Lung (tissue), 12 donors: ENCODE results near the gene POLDIP2. TPM values are rescaled to one million over a fixed set of nuclear protein-coding genes. Genes with fewer than 3 reads are reported as not detected.

Source experiments
- ATAC-seq: fragments of 200-7000 bp; cut with Tn5 transposase; one replicate; pipeline ENCODE4 v1.9.1; 2020; ENCODE audit warnings: moderate number of reproducible peaks; ENCODE audit not compliant: insufficient read depth, low FRiP score
- DNase-seq, 3 donors: peaks; one replicate each; pipeline ENCODE4 v3.0.0-alpha.2; 2013 to 2017
- H3K27ac ChIP-seq, 2 donors: one replicate each; pipeline ENCODE4 v1.5.1; 2013; ENCODE audit warnings: mild to moderate bottlenecking in 2 of 2, moderate library complexity in 2 of 2, control low read depth in 1 of 2, inconsistent platforms in 1 of 2, low read depth in 1 of 2, low read length in 1 of 2
- H3K27me3 ChIP-seq, 3 donors: one replicate each; pipeline ENCODE4 v1.5.1; 2013; ENCODE audit warnings: low read length in 2 of 3; ENCODE audit not compliant: control insufficient read depth in 3 of 3, insufficient read depth in 3 of 3
- H3K36me3 ChIP-seq, 4 donors: one replicate each; pipeline ENCODE4 v1.5.1; 2013; ENCODE audit warnings: low read length in 4 of 4, mild to moderate bottlenecking in 1 of 4, moderate library complexity in 1 of 4; ENCODE audit not compliant: control insufficient read depth in 4 of 4, insufficient read depth in 4 of 4
- H3K4me1 ChIP-seq, 5 donors: one replicate each; pipeline ENCODE4 v1.5.1; 2013; ENCODE audit warnings: low read length in 5 of 5, mild to moderate bottlenecking in 2 of 5, moderate library complexity in 1 of 5; ENCODE audit not compliant: control insufficient read depth in 5 of 5, insufficient read depth in 5 of 5
- H3K4me3 ChIP-seq: one replicate; pipeline ENCODE4 v1.5.1; 2013; ENCODE audit warnings: mild to moderate bottlenecking, control low read depth, moderate library complexity
- H3K9ac ChIP-seq, 2 donors: one replicate each; pipeline ENCODE4 v1.5.1; 2013; ENCODE audit warnings: low read length in 2 of 2, control low read depth in 1 of 2; ENCODE audit not compliant: insufficient read depth in 1 of 2
- H3K9me3 ChIP-seq, 4 donors: one replicate each; pipeline ENCODE4 v1.5.1; 2013; ENCODE audit warnings: low read length in 3 of 4, mild to moderate bottlenecking in 1 of 4, moderate library complexity in 1 of 4; ENCODE audit not compliant: control insufficient read depth in 4 of 4, insufficient read depth in 3 of 4
- CTCF ChIP-seq: IDR thresholded peaks from 2 replicates; pipeline ENCODE4 v1.5.1; 2012; ENCODE audit warnings: mild to moderate bottlenecking; ENCODE audit errors: control extremely low read depth, extremely low read depth
- whole genome bisulfite sequencing, 2 donors: extraction: QIAGEN DNeasy Blood & Tissue Kit; methylation state at CpG; one replicate each; pipeline ENCODE4 v1.1.7; 2013; 5-methylcytosine and 5-hydroxymethylcytosine counted together
- polyA plus RNA-seq, 2 donors: library from polyadenylated mRNA; stranded (reverse); fragments of 200-250 nt; gene quantifications; one replicate each; pipeline ENCODE4 v1.2.1, GENCODE V29; 2013
- total RNA-seq, 2 donors: library from RNA; depleted of rRNA in 1 of 2; stranded (reverse); fragments of >200 nt in 1 of 2; gene quantifications; one replicate each; pipeline ENCODE4 v1.2.1, GENCODE V29; 2014 to 2021
- donor health status: control.
- donor health status: control.
- donor health status: Bipolar disorder and iron deficiency.
- donor health status: healthy.
- donor health status: DM: yes; HTN: yes; CAD: no.

Gene POLDIP2
- total and polyA plus RNA-seq, 4 donors, result 38.7 to 82.6 (median 62.3) TPM

- H3K4me3 ChIP-seq, result peak within 1 kb of the TSS; percentile 86
- DNase-seq, result peak; percentile 100
- no peaks in the 10 kb centered on the region for H3K27me3 ChIP-seq
- peak within 1 kb of the TSS; percentile 93 to 97 for H3K27ac ChIP-seq
- H3K4me1 ChIP-seq, result peaks cover 4 to 24% (median 6%) of the 10 kb centered on the region in 5 donors
- WGBS, 2 donors, result 0% methylated on average over 62 of the region's 62 CpGs
- peaks cover 0 to 24% (median 12%) of the 10 kb centered on the region in 4 donors for H3K36me3 ChIP-seq
- no peak for TF ChIP-seq CTCF
- no peaks in the 10 kb centered on the region for H3K9me3 ChIP-seq
- peak; percentile 95 for ATAC-seq
- peak within 1 kb of the TSS; percentile 91 to 97 for H3K9ac ChIP-seq
These were observed 21.9 kb downstream of the POLDIP2 start, which contains the start of the genes IFT20 and TNFAIP1 for GRCh38 chr17:28335201-28335958. Gene IFT20 (minus strand): TSS chr17:28335472. CDS start chr17:28331985, 3,487 bp downstream. Gene TNFAIP1 (plus strand): TSS chr17:28335761. CDS start chr17:28339522, 3,761 bp downstream.

GRCh38 chr17:28334666-28335200 lies 22.6 kb downstream of the POLDIP2 start:
- no peak for TF ChIP-seq CTCF
- peak overlapping the region; percentile 83 for H3K4me3 ChIP-seq
- peaks cover 0 to 18% (median 10%) of the 10 kb centered on the region in 4 donors for H3K36me3 ChIP-seq
- no peaks in the 10 kb centered on the region for H3K27me3 ChIP-seq
- H3K27ac ChIP-seq, result peak overlapping the region; percentile 89 to 91
- ATAC-seq (no peak), DNase-seq (no peak)
- H3K9me3 ChIP-seq, result no peaks in the 10 kb centered on the region
- WGBS, 2 donors, result 9 to 11% methylated on average over 18 of the region's 18 CpGs
- peaks cover 4 to 24% (median 6%) of the 10 kb centered on the region in 5 donors for H3K4me1 ChIP-seq
- peak overlapping the region; percentile 88 to 97 for H3K9ac ChIP-seq

- H3K27me3 ChIP-seq, result no peaks in the 10 kb centered on the region
- peaks cover under 1 to 24% (median 6%) of the 10 kb centered on the region in 5 donors for H3K4me1 ChIP-seq
- peaks cover 3 to 16% (median 13%) of the 10 kb centered on the region in 4 donors for H3K36me3 ChIP-seq
- H3K4me3 ChIP-seq, result no peak overlapping the region
- DNase-seq, result peak in 1 of 3 donors; percentile 10
- peak overlapping the region in 1 of 2 donors; percentile 88 for H3K9ac ChIP-seq
- peak overlapping the region in 1 of 2 donors; percentile 18 for H3K27ac ChIP-seq
- no peak for ATAC-seq
- no peaks in the 10 kb centered on the region for H3K9me3 ChIP-seq
- no peak for TF ChIP-seq CTCF
- 44 to 45% methylated on average over 6 of the region's 6 CpGs for WGBS, 2 donors
These were observed 23.2 kb downstream of the POLDIP2 start for GRCh38 chr17:28334171-28334570.
